Posterior cingulate gyrus (tissue), 11 donors: ENCODE results near the gene PABPC1L.
"Not testable (repeated sequence)": the region's sequence is repeated elsewhere in the genome, so short reads cannot be mapped to it uniquely, and the experiment has no call there.

ENCODE experiments used
- DNase-seq, 10 donors: peaks; one replicate each; pipeline versions ENCODE4 v3.0.0 to v3.0.0-alpha.2; 2020 to 2021; ENCODE audit warnings: mixed read lengths in 3 of 10
- intact Hi-C: fragments of 100-400 bp; cut with DNase I; formaldehyde crosslinking; loops from one replicate; pipeline ENCODE4 v1.15.1; 2023

PABPC1L gene

DNA sequence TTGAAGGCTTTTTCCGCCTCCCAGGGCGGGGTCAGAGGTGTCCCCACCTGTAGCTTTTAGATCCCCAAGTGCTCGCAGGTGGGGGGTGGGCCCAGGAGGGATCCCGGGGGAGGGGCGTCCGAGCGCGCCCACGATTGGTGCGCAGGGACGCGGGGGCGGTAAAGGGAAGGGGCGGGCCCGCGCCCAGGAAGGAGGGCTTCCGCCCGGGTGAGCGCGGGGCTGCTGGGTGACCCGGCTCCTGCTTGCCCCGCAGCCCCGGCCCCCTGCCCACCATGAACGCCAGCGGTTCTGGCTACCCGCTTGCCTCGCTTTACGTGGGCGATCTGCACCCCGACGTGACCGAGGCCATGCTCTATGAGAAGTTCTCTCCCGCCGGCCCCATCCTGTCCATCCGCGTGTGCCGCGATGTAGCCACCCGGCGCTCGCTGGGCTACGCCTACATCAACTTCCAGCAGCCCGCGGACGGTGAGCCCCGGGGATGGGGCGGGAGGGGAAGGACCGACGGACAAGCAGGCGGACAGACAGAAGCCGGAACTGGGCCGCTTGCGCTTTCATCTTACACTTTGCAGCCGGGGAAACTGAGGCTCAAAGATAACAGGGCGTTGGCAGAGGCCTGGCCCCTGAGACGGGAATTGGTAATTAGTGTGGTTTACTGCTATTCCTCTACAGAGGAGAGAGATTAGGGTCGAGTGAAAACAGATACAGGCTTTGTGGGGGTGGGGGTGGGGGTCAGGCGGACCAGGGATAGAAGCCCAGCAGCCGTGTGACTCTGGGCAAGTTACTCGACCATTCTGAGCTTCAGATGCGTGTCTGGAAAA, at the start of gene PABPC1L:
Gene PABPC1L, plus strand, starts transcription at position 189 of the 818 bp plus-strand sequence. Its CDS starts 84 bp downstream, at position 273.
- peak in 6 of 10 donors; percentile 20 to 90 (median 46) for DNase-seq
- intact Hi-C loops: no loop called here

GRCh38 chr20:44861531-44862006, 48.3 kb upstream of the PABPC1L start:
- DNase-seq: peak in 2 of 10 donors; percentile 9 to 81

DNA sequence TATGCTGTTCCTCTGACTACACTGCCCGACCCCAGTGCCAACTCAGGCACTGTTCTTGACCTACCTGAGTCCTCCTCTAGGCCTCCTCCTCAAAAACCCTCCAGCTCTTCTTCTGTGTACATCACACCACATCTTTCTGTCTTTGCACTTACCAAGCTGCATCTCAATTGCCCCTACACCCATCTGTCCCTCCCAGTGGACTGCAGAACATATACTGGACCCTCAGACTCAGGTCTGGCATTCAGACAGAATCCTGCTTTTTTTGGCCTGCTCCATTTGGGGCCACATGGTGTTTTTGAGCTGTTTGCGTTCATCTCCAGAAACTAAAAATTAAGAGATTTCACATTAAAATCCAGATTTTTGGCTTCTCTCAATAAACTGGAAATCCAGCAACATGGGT, 47.6 kb upstream of the PABPC1L start:
- DNase-seq: no peak
- intact Hi-C loops: no loop called here

More at GRCh38 chr20:44861531-44862006, 48.3 kb upstream of the PABPC1L start:
- intact Hi-C loops: no loop called here

- intact Hi-C loops, DNase-seq: not testable (repeated sequence)
These were observed 46.3 kb upstream of the PABPC1L start for GRCh38 chr20:44863365-44864084.

DNA sequence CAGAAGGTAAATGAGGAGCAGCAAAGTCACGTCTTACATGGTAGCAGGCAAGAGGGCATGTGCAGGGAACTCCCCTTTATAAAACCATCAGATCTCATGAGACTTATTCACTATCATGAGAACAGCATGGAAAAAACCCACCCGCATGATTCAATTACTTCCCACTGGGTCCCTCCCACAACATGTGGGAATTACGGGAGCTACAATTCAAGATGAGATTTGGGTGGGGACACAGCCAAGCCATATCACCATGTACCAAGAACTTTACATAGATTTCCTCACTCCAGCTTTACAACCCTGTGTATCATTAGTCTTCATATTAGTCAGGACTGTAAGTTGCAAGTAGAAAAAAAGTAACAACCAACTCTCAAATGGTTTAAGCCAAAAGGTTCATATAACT, 45.4 kb upstream of the PABPC1L start:
- intact Hi-C loops, DNase-seq: not testable (repeated sequence)

DNA sequence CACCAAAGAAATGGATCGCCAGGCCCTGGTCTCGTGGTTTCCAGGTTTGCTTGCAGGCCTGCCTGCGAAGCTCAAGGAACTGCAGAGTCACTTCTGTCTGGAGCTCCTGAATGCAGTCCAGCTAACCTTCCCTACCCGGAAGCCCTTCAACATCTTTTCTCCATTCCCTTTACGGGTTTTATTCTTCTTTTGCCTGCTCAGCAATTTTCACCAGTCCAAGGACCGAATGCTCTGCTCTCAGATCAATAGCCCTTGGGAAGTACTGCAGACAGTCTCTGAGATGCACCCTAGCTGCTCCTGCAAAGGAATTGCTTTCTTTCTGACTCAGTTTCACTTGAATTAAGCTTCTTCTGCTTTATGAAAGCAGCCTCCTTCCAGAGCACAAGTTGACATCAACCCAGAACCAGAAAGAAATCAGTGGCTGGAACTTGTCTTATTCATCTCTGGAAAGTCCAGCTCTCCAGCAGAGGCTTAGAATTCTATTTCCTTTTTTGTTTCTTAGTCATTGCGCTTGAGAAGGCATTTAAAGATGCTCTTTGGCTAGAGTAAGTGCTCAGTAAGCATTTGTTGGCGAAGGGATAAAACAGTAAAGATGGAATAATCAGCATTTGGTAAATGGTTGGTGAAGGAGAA, 43.0 kb upstream of the PABPC1L start:
- DNase-seq: no peak
- intact Hi-C loops: loop anchor here (1.0 to 2.0 kb wide), 2 partner anchors 120 to 182 kb away; no protein-coding TSS in a partner anchor

DNA sequence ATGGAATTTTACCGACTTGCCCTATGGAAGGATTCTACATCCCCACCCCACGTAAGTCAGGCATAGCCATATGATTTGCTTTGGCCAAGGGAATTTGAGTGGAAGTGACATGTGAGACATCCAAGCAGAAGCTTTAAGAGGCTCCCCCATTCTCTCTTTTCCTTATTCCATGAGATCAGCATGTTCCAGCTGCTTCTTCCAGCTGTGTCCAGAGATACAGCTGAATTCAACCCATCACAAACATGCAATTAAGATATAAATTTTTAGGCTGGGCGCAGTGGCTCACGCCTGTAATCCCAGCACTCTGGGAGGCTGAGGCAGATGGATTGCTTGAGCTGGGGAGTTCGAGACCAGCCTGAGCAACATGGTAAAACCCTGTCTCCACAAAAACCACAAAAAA, 40.4 kb upstream of the PABPC1L start:
- intact Hi-C loops: no loop called here
- DNase-seq: no peak

DNA sequence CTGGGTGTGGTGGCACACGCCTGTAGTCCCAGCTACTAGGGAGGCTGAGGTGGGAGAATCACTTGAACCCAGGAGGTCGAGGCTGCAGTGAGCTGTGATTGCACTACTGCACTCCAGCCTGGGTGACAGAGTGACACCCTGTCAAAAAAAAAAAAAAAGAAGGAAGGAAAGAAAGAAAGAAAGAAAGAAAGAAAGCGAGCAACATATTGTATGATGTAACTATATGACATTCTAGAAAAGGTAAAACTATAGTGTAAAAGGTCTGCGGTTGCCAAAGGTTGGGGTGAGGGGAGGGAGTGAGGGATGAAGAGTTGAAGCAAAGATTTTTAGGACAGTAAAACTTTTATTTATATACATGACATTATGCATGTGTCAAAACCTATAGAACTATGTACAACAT, 27.5 kb upstream of the PABPC1L start:
- DNase-seq, intact Hi-C loops: not testable (repeated sequence)

- intact Hi-C loops: no loop called here
These were observed 26.5 kb upstream of the PABPC1L start for GRCh38 chr20:44883214-44883902.

GRCh38 chr20:44884907-44885391, 24.9 kb upstream of the PABPC1L start:
- no peak for DNase-seq
- intact Hi-C loops: loop anchor here (2.0 kb wide), 1 partner anchor 82 kb away; the partner anchor contains the start of gene STK4

More at GRCh38 chr20:44883214-44883902, 26.5 kb upstream of the PABPC1L start:
- no peak for DNase-seq

- intact Hi-C loops: loop anchor here (2.0 kb wide), 1 partner anchor 81 kb away; the partner anchor contains the start of gene STK4
- peak; percentile 94 to 100 (median 97) for DNase-seq
These were observed 24.2 kb upstream of the PABPC1L start, which contains the start of gene YWHAB for GRCh38 chr20:44885392-44886265. Gene YWHAB, plus strand, starts transcription at chr20:44885705. Its CDS starts 15,829 bp downstream, at chr20:44901534.

- DNase-seq: no peak
- intact Hi-C loops: no loop called here
These were observed 23.6 kb upstream of the PABPC1L start for GRCh38 chr20:44886266-44886651.

DNA sequence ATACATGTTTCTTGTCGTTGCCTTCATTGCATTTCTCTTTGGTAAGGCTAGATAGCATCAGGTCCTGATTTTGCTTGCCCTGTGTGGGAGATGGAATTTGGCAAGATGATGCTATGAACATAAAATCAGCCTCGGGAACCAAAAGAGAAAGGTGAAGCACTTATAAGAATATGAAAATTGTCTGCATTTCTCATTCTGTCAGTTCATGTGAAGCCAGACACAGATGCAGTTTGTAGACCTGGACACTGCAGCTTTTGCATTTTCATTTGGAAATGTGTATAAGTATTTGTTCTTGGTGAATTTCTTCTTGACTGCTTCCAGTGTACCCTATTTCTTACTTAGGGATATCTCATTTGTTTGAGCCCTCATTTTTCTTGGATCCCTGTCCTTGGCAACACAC, 23.0 kb upstream of the PABPC1L start:
- no peak for DNase-seq
- intact Hi-C loops: no loop called here

DNA sequence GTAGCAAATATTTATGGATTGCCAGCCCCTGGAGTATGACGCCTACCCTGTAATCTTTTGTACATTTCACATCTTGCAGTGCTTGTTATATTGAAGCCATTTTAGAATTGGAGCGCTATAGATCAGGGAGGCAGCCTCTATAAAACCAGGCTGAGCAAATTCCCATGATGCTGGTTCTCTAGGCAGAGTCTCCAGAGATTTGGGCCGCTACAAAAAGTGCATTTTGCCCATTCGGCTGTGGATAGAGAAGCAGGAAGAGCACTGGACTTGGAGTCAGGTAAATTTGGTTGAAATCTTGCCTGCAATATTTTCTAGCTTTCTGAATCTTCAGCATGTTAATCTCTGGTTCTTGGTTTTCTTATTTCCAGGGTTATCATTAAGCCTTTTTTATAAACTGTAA, 22.4 kb upstream of the PABPC1L start:
- DNase-seq: no peak
- intact Hi-C loops: no loop called here

- intact Hi-C loops: no loop called here
- no peak for DNase-seq
These were observed 21.4 kb upstream of the PABPC1L start for GRCh38 chr20:44888226-44889103.

DNA sequence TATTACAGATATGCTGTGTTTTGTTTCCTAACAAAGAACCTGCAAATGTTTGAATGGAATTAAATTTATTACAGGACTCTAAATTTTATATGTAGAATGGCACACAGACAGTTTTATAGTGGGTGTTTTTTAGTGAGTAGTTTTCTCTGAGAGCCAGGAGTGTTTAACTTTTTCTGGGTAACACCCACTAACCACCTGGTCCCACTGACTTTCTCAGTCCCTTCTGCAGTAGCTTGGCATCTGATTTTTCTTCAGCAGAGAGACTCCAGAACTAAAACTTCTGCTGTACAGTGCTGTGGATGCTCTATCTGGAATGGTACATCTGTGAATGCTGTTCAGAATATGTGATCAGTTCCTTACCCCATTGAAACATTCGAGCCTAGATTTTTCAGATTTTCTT, 18.0 kb upstream of the PABPC1L start:
- DNase-seq: no peak
- intact Hi-C loops: no loop called here

GRCh38 chr20:44894959-44895358, 14.9 kb upstream of the PABPC1L start:
- intact Hi-C loops: no loop called here
- no peak for DNase-seq

DNA sequence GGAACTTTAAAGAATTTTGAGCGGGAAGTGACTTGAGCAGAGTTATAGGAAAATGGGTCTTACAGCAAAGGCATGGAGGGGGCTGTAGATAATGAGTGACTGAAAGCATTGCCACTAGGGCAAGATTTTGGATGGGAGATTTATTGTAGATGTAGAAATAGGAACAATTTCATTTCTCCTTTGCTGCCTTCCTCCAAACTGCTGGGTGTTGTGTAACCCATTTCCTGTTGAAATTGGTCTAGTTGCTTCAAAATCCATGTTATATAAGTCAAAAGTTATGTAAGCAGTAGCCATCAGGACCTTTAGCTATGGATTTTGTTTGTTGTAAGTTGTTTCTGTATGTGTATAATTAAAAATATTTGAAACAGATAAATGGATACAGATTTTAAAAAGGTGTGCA, 13.3 kb upstream of the PABPC1L start:
- DNase-seq: no peak

More for the DNA sequence above, 13.3 kb upstream of the PABPC1L start:
- intact Hi-C loops: no loop called here
